ENCODE data around the gene CDC42.

GRCh38 chr1:22114083-22115012, 61.8 kb downstream of the CDC42 start:
- TF ChIP-seq CTCF (IDR thresholded peaks at IDR 0.05) (no peak), POLR2A (IDR thresholded peaks at IDR 0.05; ENCODE audit: low read depth) (no peak), EP300 (IDR thresholded peaks at IDR 0.05) (no peak)
